GM18873 (cell line): Measurements from ENCODE around the gene ARAF.

Experiments used
- ATAC-seq: cut with Tn5 transposase; IDR thresholded peaks from one replicate; pipeline ENCODE4 v1.9.1; 2021; ENCODE audit warnings: mild to moderate bottlenecking, moderate library complexity, moderate number of reproducible peaks; ENCODE audit not compliant: unreplicated experiment, low FRiP score

The ARAF gene

GRCh38 chrX:47563801-47564315 lies 2.9 kb downstream of the ARAF start:
- no peak for ATAC-seq

GRCh38 chrX:47564438-47565085 lies 3.6 kb downstream of the ARAF start:
- no peak for ATAC-seq

- no peak for ATAC-seq
Observed at GRCh38 chrX:47566841-47567240, 5.8 kb downstream of the ARAF start.

GRCh38 chrX:47568656-47569295 lies 7.8 kb downstream of the ARAF start:
- no peak for ATAC-seq

GRCh38 chrX:47570794-47571193 lies 9.8 kb downstream of the ARAF start:
- no peak for ATAC-seq

GRCh38 chrX:47571215-47571614 lies 10.2 kb downstream of the ARAF start:
- ATAC-seq: no peak

DNA sequence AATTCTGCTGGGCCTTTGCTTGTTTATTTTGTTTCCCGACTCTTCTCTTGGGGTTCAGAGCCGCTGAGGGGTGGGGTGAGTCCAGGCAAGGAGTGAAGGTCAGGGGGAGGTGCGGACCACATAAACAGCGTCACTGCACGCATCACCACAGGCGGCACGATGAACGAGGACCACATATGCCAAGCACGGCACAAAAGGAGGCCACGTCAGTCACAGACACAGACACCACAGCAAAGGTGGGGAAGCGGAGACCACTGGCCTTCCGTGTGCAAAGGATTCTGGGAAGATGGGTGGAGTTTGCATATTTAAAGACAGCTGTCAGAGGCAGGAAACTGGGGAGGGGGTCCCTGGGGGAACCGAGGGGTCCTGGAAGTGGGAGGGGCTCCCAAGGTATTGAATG lies 10.9 kb downstream of the ARAF start:
- ATAC-seq: no peak

GRCh38 chrX:47572773-47573340 lies 11.9 kb downstream of the ARAF start:
- ATAC-seq: no peak

GRCh38 chrX:47573341-47574075 lies 12.5 kb downstream of the ARAF start:
- ATAC-seq: no peak

- no peak for ATAC-seq
Observed at GRCh38 chrX:47574076-47574546, 13.1 kb downstream of the ARAF start.

DNA sequence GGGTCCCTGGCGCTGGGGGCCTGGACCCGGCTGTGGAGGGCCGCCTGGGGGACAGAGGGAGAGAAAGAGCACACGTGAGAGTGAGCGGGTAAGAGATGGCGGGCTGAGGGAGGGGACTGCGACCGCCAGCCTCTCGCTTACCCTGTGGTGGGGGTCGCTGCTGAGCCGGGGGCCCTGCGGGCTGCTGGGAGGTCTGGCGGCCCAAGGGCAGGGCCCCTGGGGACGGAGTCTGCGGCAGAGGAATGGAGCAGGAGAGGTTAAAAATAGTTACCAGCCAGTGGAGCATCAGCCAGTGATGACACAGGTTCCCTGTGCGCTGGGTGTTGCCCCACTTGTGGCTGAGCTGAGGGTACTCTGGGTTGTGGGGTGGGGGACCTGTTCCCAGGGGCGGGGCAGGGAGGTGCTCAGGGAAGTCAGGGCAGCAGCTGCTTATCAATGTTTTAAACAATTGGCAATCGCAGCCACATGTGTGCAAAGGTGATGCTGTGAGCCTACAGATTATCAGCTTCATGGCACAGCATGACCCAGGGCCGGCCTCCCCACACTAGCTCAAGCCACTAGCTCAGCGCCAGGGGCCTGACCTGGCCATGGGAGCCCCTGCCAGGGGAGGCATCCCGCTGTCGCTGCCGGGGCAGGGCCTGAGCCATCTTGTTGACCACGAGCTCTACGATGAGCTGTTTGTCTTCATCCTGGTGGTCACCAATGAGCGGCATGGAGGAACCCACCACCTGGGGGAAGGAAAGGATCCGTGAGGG lies 13.7 kb downstream of the ARAF start:
- ATAC-seq: no peak

- ATAC-seq: no peak
Observed at GRCh38 chrX:47576021-47576898, 15.3 kb downstream of the ARAF start.

- ATAC-seq: no peak
Observed at GRCh38 chrX:47577424-47577823, 16.4 kb downstream of the ARAF start.

- no peak for ATAC-seq
Observed at GRCh38 chrX:47577901-47578300, 16.9 kb downstream of the ARAF start.

DNA sequence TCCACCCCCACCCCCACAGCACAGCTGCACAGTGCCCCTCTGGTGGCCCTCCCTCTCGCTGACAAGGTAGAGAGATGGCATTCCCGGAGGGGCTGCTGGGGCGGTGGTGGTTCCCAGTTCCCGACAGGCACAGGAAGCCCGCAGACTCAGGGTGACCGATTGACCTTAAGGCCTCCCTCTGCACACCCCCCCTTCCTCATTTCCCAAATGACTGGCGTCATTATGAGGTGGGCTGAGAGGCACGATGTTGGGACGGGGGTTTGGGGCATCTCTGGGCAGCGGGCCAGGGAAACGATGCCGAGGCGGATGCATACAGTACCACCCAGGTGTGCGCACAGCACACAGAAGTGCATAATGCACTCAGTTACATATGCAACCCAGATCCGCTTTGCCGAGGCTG lies 17.7 kb downstream of the ARAF start:
- no peak for ATAC-seq

DNA sequence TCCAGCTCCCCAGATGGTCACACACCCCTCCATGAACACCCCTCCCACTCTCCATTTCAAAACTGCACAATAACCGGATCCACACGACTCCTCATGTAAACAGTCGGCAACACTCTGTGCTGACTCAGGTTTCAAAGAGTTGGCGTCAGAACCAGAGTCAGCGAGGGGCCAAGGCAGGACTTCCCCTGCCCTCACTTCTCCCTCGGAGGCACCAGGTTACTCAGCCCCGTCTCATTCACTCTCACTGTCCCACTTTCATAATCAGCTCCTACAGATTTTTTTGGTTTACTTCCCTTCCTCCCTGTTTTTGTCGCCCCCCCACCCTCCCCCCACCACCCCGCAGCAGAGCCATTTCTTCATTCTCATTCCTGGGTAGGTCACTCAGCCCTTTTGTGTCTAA lies 18.5 kb downstream of the ARAF start:
- ATAC-seq: no peak

GRCh38 chrX:47581731-47582647 lies 21.0 kb downstream of the ARAF start, which contains the start of gene TIMP1:
TIMP1 (plus strand) TSS chrX:47582436; CDS start chrX:47583416, 980 bp downstream.
- peak; percentile 75 for ATAC-seq

- no peak for ATAC-seq
Observed at GRCh38 chrX:47583240-47583861, 22.3 kb downstream of the ARAF start.
